Right lung (tissue), 5 donors: ENCODE measurements around the gene CPEB4. TPM values are rescaled to one million over a fixed set of nuclear protein-coding genes. Genes with fewer than 3 reads are reported as not detected.

Experiments
- DNase-seq, 2 donors: peaks; one replicate each; pipeline ENCODE4 v3.0.0-alpha.2; 2013
- polyA plus RNA-seq, 5 donors: library from polyadenylated mRNA; unstranded; fragments of 120-200 nt; gene quantifications; one replicate each; pipeline versions ENCODE4 v1.2.1 to v1.2.3, GENCODE V29; 2013; ENCODE audit warnings: inconsistent platforms in 1 of 5, low replicate concordance in 1 of 5; ENCODE audit not compliant: insufficient read length in 5 of 5, insufficient read depth in 1 of 5

The CPEB4 gene
- polyA plus RNA-seq, 5 donors = 12.3 to 18.5 (median 17.0) TPM

DNA sequence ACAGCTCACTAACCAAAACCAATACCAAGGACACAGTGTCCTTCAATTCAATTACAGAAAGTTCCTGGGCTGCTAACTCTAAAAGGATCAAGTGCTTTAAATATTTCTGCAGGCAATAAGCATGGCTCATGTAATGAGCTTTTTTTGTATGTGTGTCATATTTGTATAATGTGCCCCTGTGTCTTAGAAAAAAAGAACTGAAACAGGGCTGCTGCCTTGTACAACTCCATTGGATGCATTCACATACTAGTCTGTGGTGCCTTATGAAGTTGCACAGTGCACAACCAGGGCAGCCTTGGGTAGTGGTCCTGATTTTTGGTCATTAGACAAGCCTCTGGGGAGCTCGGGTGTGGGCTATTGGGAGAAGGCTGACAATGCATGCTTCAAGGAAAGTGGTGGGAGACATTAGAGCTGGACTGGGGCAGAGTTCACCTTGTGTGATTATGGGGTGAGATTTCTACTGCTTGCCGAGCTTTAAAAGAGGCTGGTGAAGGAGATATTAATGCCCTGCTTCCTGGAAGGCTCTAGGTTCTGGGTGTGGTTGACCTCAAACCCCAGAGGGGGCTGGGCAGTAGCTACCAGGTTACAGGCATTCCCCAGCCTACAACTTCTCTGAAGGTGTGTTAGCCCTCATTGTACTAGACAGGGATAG, 3.6 kb upstream of the CPEB4 start:
- DNase-seq = no peak

DNA sequence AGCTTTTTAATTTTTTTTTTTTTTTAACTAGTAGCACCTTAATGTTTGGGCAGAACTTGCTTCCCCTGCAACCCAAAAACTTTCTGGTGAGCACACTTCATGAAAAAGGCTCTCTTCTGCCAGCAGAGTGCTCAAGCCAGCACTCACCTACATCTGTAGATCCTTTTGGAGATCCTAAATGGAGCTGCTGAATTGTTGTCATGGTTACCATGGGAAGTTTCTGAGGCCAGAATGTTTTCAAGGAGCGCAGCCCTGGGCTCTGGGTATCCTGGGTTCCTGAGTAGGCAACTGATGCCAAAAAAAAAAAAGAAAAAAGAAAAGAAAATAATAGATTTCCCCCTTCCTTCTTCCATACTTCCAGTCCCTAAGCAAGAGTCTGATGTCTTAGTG, 3.1 kb upstream of the CPEB4 start:
- DNase-seq = no peak

GRCh38 chr5:173885475-173886010, 2.6 kb upstream of the CPEB4 start:
- no peak for DNase-seq

- DNase-seq = no peak
Observed at GRCh38 chr5:173886150-173886549, 2.0 kb upstream of the CPEB4 start.

GRCh38 chr5:173888473-173889131, 453 bp downstream of the CPEB4 start:
- DNase-seq = no peak

- no peak for DNase-seq
Observed at GRCh38 chr5:173890195-173890991, 2.2 kb downstream of the CPEB4 start.

DNA sequence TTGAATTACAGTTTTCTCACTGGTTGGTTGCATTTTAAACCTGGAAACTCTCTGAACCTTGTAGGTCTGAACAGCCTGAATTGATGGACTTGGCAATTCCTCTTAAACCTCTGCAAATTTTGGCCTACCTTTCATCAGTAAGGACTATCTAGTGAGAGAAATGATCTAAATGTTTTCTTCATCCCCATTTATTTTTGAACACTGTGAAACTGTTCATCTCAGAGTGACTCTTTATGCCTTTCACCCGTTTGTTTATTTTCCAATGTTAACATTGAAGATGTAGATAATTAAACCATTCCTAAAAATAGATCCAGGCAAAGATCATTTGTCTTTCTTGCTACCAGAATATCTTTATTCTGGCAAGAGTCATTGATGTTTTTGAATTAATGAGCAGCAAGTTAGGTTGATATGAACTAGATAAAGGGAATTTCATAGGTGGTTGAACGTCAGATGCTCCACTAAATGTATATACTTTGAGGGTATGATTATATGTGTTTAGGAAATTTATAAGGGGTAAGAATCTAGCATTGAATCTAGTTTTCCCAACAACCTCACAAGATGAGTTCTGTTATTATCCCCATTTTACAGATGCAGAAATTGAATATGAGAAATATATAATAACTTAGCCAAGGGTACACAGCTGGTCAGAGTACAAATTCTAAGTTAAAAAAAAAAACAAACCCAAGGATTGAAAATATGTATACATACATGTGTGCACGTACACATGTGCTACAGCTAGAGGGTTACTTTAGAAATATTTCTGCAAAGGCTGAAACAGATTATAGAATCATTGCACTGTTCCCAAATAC, 3.4 kb downstream of the CPEB4 start:
- DNase-seq = no peak

DNA sequence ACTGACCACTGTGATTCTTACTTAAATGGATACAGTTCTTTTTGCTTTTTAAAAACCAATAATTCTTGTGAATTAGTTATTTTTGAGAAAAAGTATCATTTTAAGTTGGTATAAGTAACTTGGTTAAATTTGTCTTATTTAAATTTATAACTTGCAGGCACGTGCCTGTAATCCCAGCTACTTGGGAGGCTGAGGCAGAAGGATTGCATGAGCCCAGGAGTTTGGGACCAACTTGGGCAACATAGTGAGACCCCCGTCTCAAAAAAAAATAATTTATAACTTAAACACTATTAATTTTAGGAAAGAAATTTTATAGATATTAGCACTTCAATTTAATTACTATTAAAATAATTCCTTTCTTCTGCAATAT, 5.0 kb downstream of the CPEB4 start:
- no peak for DNase-seq

- DNase-seq = no peak
Observed at GRCh38 chr5:173895401-173896165, 7.4 kb downstream of the CPEB4 start.

- DNase-seq = no peak
Observed at GRCh38 chr5:173896631-173897030, 8.5 kb downstream of the CPEB4 start.

GRCh38 chr5:173901705-173902104, 13.6 kb downstream of the CPEB4 start:
- no peak for DNase-seq

GRCh38 chr5:173902334-173902733, 14.2 kb downstream of the CPEB4 start:
- DNase-seq = no peak

- DNase-seq = no peak
Observed at GRCh38 chr5:173902743-173903142, 14.6 kb downstream of the CPEB4 start.

DNA sequence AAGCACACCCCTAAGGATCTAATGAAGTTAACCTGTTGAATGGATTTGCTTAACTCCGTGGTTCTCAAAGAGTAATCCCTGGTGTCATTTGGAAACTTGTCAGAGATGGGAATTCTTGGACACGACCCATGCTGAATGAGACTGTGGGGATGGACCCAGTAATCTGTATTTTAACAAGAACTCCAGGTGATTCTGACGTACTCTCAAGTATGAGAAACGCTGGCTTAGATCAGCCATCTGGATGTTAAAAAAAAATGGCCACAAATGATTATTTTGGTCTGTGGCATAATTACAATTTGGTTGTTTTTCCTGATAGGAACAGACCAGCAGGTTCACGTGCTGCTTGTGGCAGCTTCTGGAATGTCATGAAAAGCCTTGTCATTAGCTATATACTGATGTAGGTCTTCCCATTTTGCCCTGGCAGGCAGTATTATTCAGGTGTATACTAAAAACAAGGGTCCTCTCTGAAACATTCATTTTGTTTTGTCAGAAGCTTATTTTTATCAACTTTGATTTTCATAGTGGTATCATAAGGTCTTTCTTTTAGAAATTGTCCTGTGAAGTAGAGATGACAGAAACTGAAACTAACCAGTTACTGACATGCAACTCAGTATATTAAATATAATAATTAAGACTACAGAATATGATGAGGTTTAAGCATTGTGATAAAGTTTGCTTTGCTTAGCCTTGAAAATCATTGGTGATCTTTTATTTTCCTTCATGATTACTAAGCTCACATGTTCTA, 15.4 kb downstream of the CPEB4 start:
- DNase-seq = no peak

DNA sequence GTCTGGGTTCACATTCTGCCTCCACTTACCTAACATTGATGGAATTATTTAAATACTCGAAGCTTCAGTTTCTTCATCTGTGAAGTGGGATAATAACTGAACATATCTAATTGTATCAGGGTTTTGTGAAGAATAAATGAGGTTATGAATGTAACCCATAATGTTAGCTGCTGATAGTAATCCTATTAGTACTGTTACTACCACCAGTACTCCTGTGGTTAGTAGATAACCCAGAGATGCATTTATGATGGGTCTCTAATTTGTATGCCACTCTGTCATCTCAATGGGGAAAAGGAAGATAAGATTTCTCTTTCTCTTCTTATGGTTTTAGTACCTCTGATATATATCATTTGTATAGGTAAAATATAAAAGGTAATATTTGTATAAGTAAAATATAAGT, 16.0 kb downstream of the CPEB4 start:
- DNase-seq = no peak

DNA sequence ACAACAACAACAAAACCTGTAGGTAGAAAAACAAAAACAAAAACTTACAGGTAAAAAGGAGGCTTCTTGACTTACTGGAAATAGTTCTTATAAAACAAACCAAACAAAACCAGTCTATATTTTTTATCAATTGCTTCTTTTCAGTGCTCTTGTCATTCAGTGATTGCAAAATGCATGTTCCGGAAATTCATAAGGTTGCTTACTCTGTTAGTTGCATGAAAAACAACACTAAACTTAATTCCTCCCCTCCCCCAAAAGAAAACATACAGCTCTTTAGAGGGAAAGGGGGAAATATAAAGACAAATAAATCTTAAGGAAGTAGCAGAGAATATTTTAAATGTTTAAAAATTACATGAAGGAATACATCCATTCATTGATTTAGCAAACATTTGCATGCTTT, 19.1 kb downstream of the CPEB4 start:
- no peak for DNase-seq

GRCh38 chr5:173907686-173908371, 19.7 kb downstream of the CPEB4 start:
- DNase-seq = no peak

DNA sequence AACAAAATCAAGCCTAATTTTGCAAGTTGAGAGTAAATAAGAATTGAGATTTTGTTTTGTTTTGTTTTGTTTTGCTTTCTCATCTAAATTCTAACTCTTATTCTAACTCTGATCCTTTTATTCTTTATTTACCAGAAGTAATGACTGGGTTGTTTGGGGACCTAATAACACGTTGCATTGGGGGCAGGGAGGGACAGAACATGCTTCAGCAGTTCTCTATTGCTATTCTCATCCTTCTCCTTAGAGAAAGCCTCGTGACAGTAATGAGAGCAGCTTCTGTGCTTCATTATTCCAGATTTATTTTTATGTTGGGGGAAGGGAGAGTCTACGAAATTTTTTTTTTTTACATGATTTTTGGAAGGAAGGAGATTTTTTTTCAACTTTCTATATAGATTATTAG, 21.1 kb downstream of the CPEB4 start:
- DNase-seq = no peak

- DNase-seq = no peak
Observed at GRCh38 chr5:173910215-173910614, 22.1 kb downstream of the CPEB4 start.

GRCh38 chr5:173911623-173912022, 23.5 kb downstream of the CPEB4 start:
- DNase-seq = no peak
